Colonic mucosa (tissue), 4 donors: Measurements from ENCODE around the gene STIMATE. TPM values are rescaled to one million over a fixed set of nuclear protein-coding genes. Genes with fewer than 3 reads are reported as not detected.

Experiments
- DNase-seq: peaks from one replicate; pipeline ENCODE4 v3.0.0-alpha.2; 2020
- H3K27ac ChIP-seq: fragments of 200-600 bp; one replicate; pipeline ENCODE4 v1.8.0; 2021
- H3K27me3 ChIP-seq: fragments of 200-600 bp; one replicate; pipeline ENCODE4 v1.8.0; 2021
- H3K36me3 ChIP-seq: fragments of 200-600 bp; one replicate; pipeline ENCODE4 v1.8.0; 2021
- H3K4me1 ChIP-seq: fragments of 200-600 bp; one replicate; pipeline ENCODE4 v1.8.0; 2021; ENCODE audit warnings: mild to moderate bottlenecking
- H3K4me3 ChIP-seq: fragments of 200-600 bp; one replicate; pipeline ENCODE4 v1.8.0; 2021
- H3K9ac ChIP-seq, 2 donors: one replicate each; pipeline ENCODE4 v1.7.0; 2013; ENCODE audit warnings: control low read depth in 2 of 2, low read depth in 2 of 2, low read length in 2 of 2
- H3K9me3 ChIP-seq: fragments of 200-600 bp; one replicate; pipeline ENCODE4 v1.8.0; 2021
- intact Hi-C: fragments of 100-400 bp; cut with DNase I; formaldehyde crosslinking; loops from one replicate; pipeline ENCODE4 v1.14.1; 2022
- total RNA-seq, 2 donors: library from RNA; stranded (reverse); fragmentation: NEBNext Ultra II Directional in 1 of 2; extraction: Animal tissue kit (Norgen Biotek cat#: 25700) in 1 of 2; gene quantifications; one replicate each; pipeline ENCODE4 v1.2.1, GENCODE V29; 2021
- TF ChIP-seq, protein P1 (sequence below): fragments of 200-600 bp; IDR thresholded peaks from one replicate; pipeline ENCODE4 v1.8.0; 2022; ENCODE audit warnings: antibody characterized with exemption, mild to moderate bottlenecking
- donor health status: healthy.
- donor health status: DM: no; HTN: no; CAD: no.
- donor health status: DM: no; HTN: no; CAD: no.

Gene STIMATE
- total RNA-seq, 2 donors from 2014 or later, result 7.4 to 15.3 TPM

- H3K36me3 ChIP-seq, result no peaks in the 10 kb centered on the region
- DNase-seq, result no peak
- TF ChIP-seq, protein P1, sequence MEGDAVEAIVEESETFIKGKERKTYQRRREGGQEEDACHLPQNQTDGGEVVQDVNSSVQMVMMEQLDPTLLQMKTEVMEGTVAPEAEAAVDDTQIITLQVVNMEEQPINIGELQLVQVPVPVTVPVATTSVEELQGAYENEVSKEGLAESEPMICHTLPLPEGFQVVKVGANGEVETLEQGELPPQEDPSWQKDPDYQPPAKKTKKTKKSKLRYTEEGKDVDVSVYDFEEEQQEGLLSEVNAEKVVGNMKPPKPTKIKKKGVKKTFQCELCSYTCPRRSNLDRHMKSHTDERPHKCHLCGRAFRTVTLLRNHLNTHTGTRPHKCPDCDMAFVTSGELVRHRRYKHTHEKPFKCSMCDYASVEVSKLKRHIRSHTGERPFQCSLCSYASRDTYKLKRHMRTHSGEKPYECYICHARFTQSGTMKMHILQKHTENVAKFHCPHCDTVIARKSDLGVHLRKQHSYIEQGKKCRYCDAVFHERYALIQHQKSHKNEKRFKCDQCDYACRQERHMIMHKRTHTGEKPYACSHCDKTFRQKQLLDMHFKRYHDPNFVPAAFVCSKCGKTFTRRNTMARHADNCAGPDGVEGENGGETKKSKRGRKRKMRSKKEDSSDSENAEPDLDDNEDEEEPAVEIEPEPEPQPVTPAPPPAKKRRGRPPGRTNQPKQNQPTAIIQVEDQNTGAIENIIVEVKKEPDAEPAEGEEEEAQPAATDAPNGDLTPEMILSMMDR, result no peak
- no peak overlapping the region for H3K4me3 ChIP-seq
- intact Hi-C loops, result no loop called here
- H3K27ac ChIP-seq, result no peak overlapping the region
- no peak overlapping the region for H3K9ac ChIP-seq
- H3K4me1 ChIP-seq, result no peaks in the 10 kb centered on the region
- H3K9me3 ChIP-seq, result no peaks in the 10 kb centered on the region
- no peaks in the 10 kb centered on the region for H3K27me3 ChIP-seq
Observed at GRCh38 chr3:52809662-52810377, 87.5 kb downstream of the STIMATE start.

DNA sequence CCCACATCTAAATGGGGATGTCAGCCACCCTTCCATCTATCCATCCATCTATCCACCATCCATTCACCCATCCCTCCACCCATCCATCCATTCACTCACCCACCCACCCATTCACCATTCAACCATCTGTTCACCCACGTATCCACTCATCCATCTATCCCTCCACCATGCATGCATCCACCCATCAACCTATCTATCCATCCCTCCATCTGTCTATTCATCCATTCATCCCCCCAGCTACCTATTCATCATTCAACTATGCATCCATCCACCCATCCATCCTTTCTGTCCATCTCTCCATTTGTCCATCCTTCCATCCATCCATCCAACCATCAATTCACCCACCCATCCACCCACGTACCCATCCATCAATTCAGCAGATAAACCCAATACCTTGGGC lies 88.2 kb downstream of the STIMATE start:
- no peak for DNase-seq
- Histone ChIP-seq H3K4me1 (no peaks in the 10 kb centered on the region), H3K27me3 (no peaks in the 10 kb centered on the region), H3K27ac (no peak overlapping the region), H3K4me3 (no peak overlapping the region), H3K9ac (no peak overlapping the region), H3K9me3 (no peaks in the 10 kb centered on the region), H3K36me3 (no peaks in the 10 kb centered on the region)
- TF ChIP-seq, protein P1, result no peak
- intact Hi-C loops, result no loop called here

- DNase-seq, result no peak
- no peaks in the 10 kb centered on the region for H3K27me3 ChIP-seq
- H3K36me3 ChIP-seq, result no peaks in the 10 kb centered on the region
- no peak overlapping the region for H3K4me3 ChIP-seq
- no peak overlapping the region for H3K27ac ChIP-seq
- no peak overlapping the region for H3K9ac ChIP-seq
- TF ChIP-seq, protein P1, result no peak
- no peaks in the 10 kb centered on the region for H3K4me1 ChIP-seq
- intact Hi-C loops, result no loop called here
- no peaks in the 10 kb centered on the region for H3K9me3 ChIP-seq
Observed at GRCh38 chr3:52805270-52806039, 91.9 kb downstream of the STIMATE start.

DNA sequence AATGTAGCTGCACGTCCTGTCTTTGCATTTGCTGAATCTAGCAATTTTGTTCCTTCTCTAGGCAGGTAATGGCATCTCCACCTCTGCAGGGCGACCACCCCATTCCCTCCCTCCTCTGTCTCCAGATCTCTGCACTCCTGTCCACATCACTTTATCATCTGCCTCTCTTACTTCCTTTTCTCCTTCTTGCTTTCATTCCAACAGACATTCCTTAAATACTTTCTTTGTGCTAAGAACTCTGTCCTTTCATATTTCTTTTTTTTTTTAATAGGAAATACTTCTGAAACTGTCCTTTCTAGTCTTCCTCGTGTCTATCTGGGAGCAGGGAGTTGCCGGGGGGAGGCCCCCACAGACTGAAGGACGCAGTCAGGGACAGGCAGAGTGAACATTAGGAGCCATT lies 95.5 kb downstream of the STIMATE start:
- TF ChIP-seq, protein P1, result no peak
- DNase-seq, result no peak
- Histone ChIP-seq H3K36me3 (no peaks in the 10 kb centered on the region), H3K9me3 (no peaks in the 10 kb centered on the region), H3K27me3 (no peaks in the 10 kb centered on the region), H3K4me3 (no peak overlapping the region), H3K9ac (no peak overlapping the region), H3K4me1 (no peaks in the 10 kb centered on the region), H3K27ac (no peak overlapping the region)
- intact Hi-C loops, result no loop called here

GRCh38 chr3:52800079-52800478 lies 97.3 kb downstream of the STIMATE start:
- no peak overlapping the region for H3K4me3 ChIP-seq
- intact Hi-C loops, result no loop called here
- no peak overlapping the region for H3K9ac ChIP-seq
- no peak overlapping the region for H3K27ac ChIP-seq
- TF ChIP-seq, protein P1, result no peak
- no peak for DNase-seq
- H3K27me3 ChIP-seq, result no peaks in the 10 kb centered on the region
- H3K9me3 ChIP-seq, result no peaks in the 10 kb centered on the region
- H3K36me3 ChIP-seq, result no peaks in the 10 kb centered on the region
- H3K4me1 ChIP-seq, result no peaks in the 10 kb centered on the region
